ENCODE results near the gene NELL2. TPM values are rescaled to one million over a fixed set of nuclear protein-coding genes. Genes with fewer than 3 reads are reported as not detected.

Gene NELL2
- total and polyA plus RNA-seq, 4 donors: 0.09 to 0.42 (median 0.17) TPM; not detected in 1

GRCh38 chr12:44537354-44537753, 338.8 kb downstream of the NELL2 start:
- H3K9me3 ChIP-seq (ENCODE audit: control insufficient read depth in 4 of 4, low read length in 3 of 4): no peaks in the 10 kb centered on the region
- H3K27me3 ChIP-seq (ENCODE audit: control insufficient read depth in 4 of 4, insufficient read depth in 4 of 4, low read length in 3 of 4): no peaks in the 10 kb centered on the region
- no peak overlapping the region for H3K4me3 ChIP-seq (ENCODE audit: low read depth in 1 of 3, low read length in 3 of 3)
- no peaks in the 10 kb centered on the region for H3K36me3 ChIP-seq (ENCODE audit: control insufficient read depth in 4 of 4, insufficient read depth in 3 of 4, low read depth in 1 of 4, low read length in 3 of 4)
- TF ChIP-seq NR2F2 (IDR thresholded peaks at IDR 0.05) (no peak), FOXA2 (IDR thresholded peaks at IDR 0.05) (no peak), GABPA (IDR thresholded peaks at IDR 0.05 in 1 of 2, conservative IDR thresholded peaks at IDR 0.05 in 1 of 2) (no peak), ATF3 (IDR thresholded peaks at IDR 0.05) (no peak), HNF4A (conservative IDR thresholded peaks at IDR 0.05) (no peak), TAF1 (conservative IDR thresholded peaks at IDR 0.05) (no peak), YY1 (IDR thresholded peaks at IDR 0.05) (no peak), RAD21 (IDR thresholded peaks at IDR 0.05) (no peak), ZBTB33 (IDR thresholded peaks at IDR 0.05) (no peak), SP1 (IDR thresholded peaks at IDR 0.05) (no peak), JUND (IDR thresholded peaks at IDR 0.05) (no peak), CTCF (IDR thresholded peaks at IDR 0.05; ENCODE audit: low read depth, low read length, missing input control) (no peak), MAX (IDR thresholded peaks at IDR 0.05) (no peak), EGR1 (IDR thresholded peaks at IDR 0.05; ENCODE audit: low read depth in 2 of 2) (no peak), HNF4G (IDR thresholded peaks at IDR 0.05) (no peak), FOXA1 (IDR thresholded peaks at IDR 0.05) (no peak), REST (IDR thresholded peaks at IDR 0.05) (no peak)
- no peak overlapping the region for H3K9ac ChIP-seq (ENCODE audit: low read depth in 1 of 2, low read length in 2 of 2)
- no peaks in the 10 kb centered on the region for H3K4me1 ChIP-seq (ENCODE audit: control insufficient read depth in 4 of 4, insufficient read depth in 4 of 4, low read length in 3 of 4)
- no peak overlapping the region for H3K27ac ChIP-seq (ENCODE audit: low read depth in 1 of 2, low read length in 2 of 2)
- DNase-seq (ENCODE audit: low spot score): no peak

- Histone ChIP-seq H3K9ac (ENCODE audit: low read depth in 1 of 2, low read length in 2 of 2) (no peak overlapping the region), H3K36me3 (ENCODE audit: control insufficient read depth in 4 of 4, insufficient read depth in 3 of 4, low read depth in 1 of 4, low read length in 3 of 4) (no peaks in the 10 kb centered on the region), H3K27me3 (ENCODE audit: control insufficient read depth in 4 of 4, insufficient read depth in 4 of 4, low read length in 3 of 4) (no peaks in the 10 kb centered on the region), H3K9me3 (ENCODE audit: control insufficient read depth in 4 of 4, low read length in 3 of 4) (no peaks in the 10 kb centered on the region), H3K4me1 (ENCODE audit: control insufficient read depth in 4 of 4, insufficient read depth in 4 of 4, low read length in 3 of 4) (no peaks in the 10 kb centered on the region), H3K4me3 (ENCODE audit: low read depth in 1 of 3, low read length in 3 of 3) (no peak overlapping the region), H3K27ac (ENCODE audit: low read depth in 1 of 2, low read length in 2 of 2) (no peak overlapping the region)
- TF ChIP-seq REST (IDR thresholded peaks at IDR 0.05) (no peak), SP1 (IDR thresholded peaks at IDR 0.05) (no peak), TAF1 (conservative IDR thresholded peaks at IDR 0.05) (no peak), JUND (IDR thresholded peaks at IDR 0.05) (no peak), RXRA (IDR thresholded peaks at IDR 0.05) (no peak), HNF4G (IDR thresholded peaks at IDR 0.05) (no peak), RAD21 (IDR thresholded peaks at IDR 0.05) (no peak), ZBTB33 (IDR thresholded peaks at IDR 0.05) (no peak), EGR1 (IDR thresholded peaks at IDR 0.05; ENCODE audit: low read depth in 2 of 2) (no peak), NR2F2 (IDR thresholded peaks at IDR 0.05) (no peak)
- no peak for DNase-seq (ENCODE audit: low spot score)
- WGBS: 61% methylated on average over 1 of the region's 1 CpG
These were observed 343.2 kb downstream of the NELL2 start for GRCh38 chr12:44532940-44533339.

Measured in liver (tissue), 9 donors.